SU-DHL-6 (cell line): Measurements from ENCODE around the gene PRRG2.

ENCODE experiments used
- CTCF ChIP-seq: fragments of 200-600 bp; sonication (generic); IDR thresholded peaks from one replicate; pipeline ENCODE4 v1.5.1; 2017; ENCODE audit warnings: antibody characterized with exemption, mild to moderate bottlenecking, low read length, moderate library complexity; ENCODE audit not compliant: insufficient read depth, poor library complexity, severe bottlenecking
- EZH2phosphoT487 ChIP-seq: fragments of 200-600 bp; sonication (generic), shearing (Covaris generic); conservative IDR thresholded peaks from 2 replicates; pipeline ENCODE4 v1.6.1; 2018; ENCODE audit warnings: mild to moderate bottlenecking, antibody characterized with exemption, low read length, moderate library complexity, mixed read lengths

- TF ChIP-seq CTCF (no peak), EZH2phosphoT487 (no peak)
These were observed 15.3 kb downstream of the PRRG2 start for GRCh38 chr19:49596407-49596806.
